ENCODE results near the gene FAM177A1.
"Not testable (repeated sequence)": the region's sequence is repeated elsewhere in the genome, so short reads cannot be mapped to it uniquely, and the experiment has no call there.

Gene FAM177A1

GRCh38 chr14:35065731-35066130 lies 19.7 kb downstream of the FAM177A1 start:
- DNase-seq (ENCODE audit: low spot score), result not testable (repeated sequence)

- no peak for DNase-seq (ENCODE audit: low spot score)
Measured at GRCh38 chr14:35068238-35069012, 22.4 kb downstream of the FAM177A1 start.

- no peak for DNase-seq (ENCODE audit: low spot score)
Measured at GRCh38 chr14:35072226-35072625, 26.2 kb downstream of the FAM177A1 start.

- no peak for DNase-seq (ENCODE audit: low spot score)
Measured at GRCh38 chr14:35073486-35073885, 27.4 kb downstream of the FAM177A1 start.

- DNase-seq (ENCODE audit: low spot score), result no peak
Measured at GRCh38 chr14:35078082-35078481, 32.0 kb downstream of the FAM177A1 start.

GRCh38 chr14:35079742-35080141 lies 33.7 kb downstream of the FAM177A1 start:
- DNase-seq (ENCODE audit: low spot score), result no peak

- DNase-seq (ENCODE audit: low spot score), result no peak
Measured at GRCh38 chr14:35083530-35084150, 37.6 kb downstream of the FAM177A1 start.

- DNase-seq (ENCODE audit: low spot score), result no peak
Measured at GRCh38 chr14:35085441-35085840, 39.4 kb downstream of the FAM177A1 start.

- no peak for DNase-seq (ENCODE audit: low spot score)
Measured at GRCh38 chr14:35088514-35088913, 42.4 kb downstream of the FAM177A1 start.

- DNase-seq (ENCODE audit: low spot score), result not testable (repeated sequence)
Measured at GRCh38 chr14:35094645-35095044, 48.6 kb downstream of the FAM177A1 start.

- no peak for DNase-seq (ENCODE audit: low spot score)
Measured at GRCh38 chr14:35107866-35108265, 61.8 kb downstream of the FAM177A1 start.

GRCh38 chr14:35112641-35113040 lies 66.6 kb downstream of the FAM177A1 start:
- no peak for DNase-seq (ENCODE audit: low spot score)

GRCh38 chr14:35113308-35113950 lies 67.4 kb downstream of the FAM177A1 start:
- DNase-seq (ENCODE audit: low spot score), result no peak

GRCh38 chr14:35114036-35114435 lies 68.0 kb downstream of the FAM177A1 start:
- DNase-seq (ENCODE audit: low spot score), result no peak

- DNase-seq (ENCODE audit: low spot score), result no peak
Measured at GRCh38 chr14:35116242-35116641, 70.2 kb downstream of the FAM177A1 start.

GRCh38 chr14:35117112-35117511 lies 71.0 kb downstream of the FAM177A1 start:
- DNase-seq (ENCODE audit: low spot score), result no peak

GRCh38 chr14:35121026-35121886 lies 75.2 kb downstream of the FAM177A1 start:
- peak; percentile 90 for DNase-seq (ENCODE audit: low spot score)

- peak; percentile 89 for DNase-seq (ENCODE audit: low spot score)
Measured at GRCh38 chr14:35121887-35122695, 76.0 kb downstream of the FAM177A1 start, which contains the start of the genes PPP2R3C and PRORP. Gene PPP2R3C (minus strand): TSS chr14:35121990. CDS start chr14:35121959, 31 bp downstream. Gene PRORP (plus strand): TSS chr14:35122552. CDS start chr14:35123246, 694 bp downstream.

- DNase-seq (ENCODE audit: low spot score), result no peak
Measured at GRCh38 chr14:35122696-35123387, 76.8 kb downstream of the FAM177A1 start.

- DNase-seq (ENCODE audit: low spot score), result no peak
Measured at GRCh38 chr14:35123388-35123703, 77.3 kb downstream of the FAM177A1 start.

- no peak for DNase-seq (ENCODE audit: low spot score)
Measured at GRCh38 chr14:35124127-35124526, 78.1 kb downstream of the FAM177A1 start.
